Measurements from ENCODE around the gene SLCO2B1. TPM values are rescaled to one million over a fixed set of nuclear protein-coding genes. Genes with fewer than 3 reads are reported as not detected.
A peak's percentile ranks its signal among the peaks of the same experiment; 100 is the strongest.

Gene SLCO2B1
- total and polyA plus RNA-seq, 2 donors from 2014 or later: 8.9 to 117 TPM

- Histone ChIP-seq H3K9ac (ENCODE audit: low read length in 3 of 3) (no peak overlapping the region), H3K36me3 (ENCODE audit: control insufficient read depth in 2 of 3, insufficient read depth in 3 of 3, low read length in 3 of 3) (no peaks in the 10 kb centered on the region), H3K4me1 (ENCODE audit: control insufficient read depth in 2 of 3, insufficient read depth in 2 of 3, low read depth in 1 of 3, low read length in 3 of 3) (peaks cover 0 to 3% (median 0%) of the 10 kb centered on the region in 3 donors), H3K27me3 (ENCODE audit: control insufficient read depth, insufficient read depth, low read length) (no peaks in the 10 kb centered on the region), H3K4me3 (ENCODE audit: low read length in 3 of 3) (peak overlapping the region in 1 of 3 donors; percentile 35), H3K27ac (ENCODE audit: low read depth in 2 of 2, low read length in 2 of 2) (peak overlapping the region in 1 of 2 donors; percentile 20), H3K9me3 (ENCODE audit: control insufficient read depth in 2 of 3, insufficient read depth in 1 of 3, low read length in 3 of 3) (no peaks in the 10 kb centered on the region)
- FAIRE-seq (no peak), DNase-seq (no peak)
- intact Hi-C loops (cut with DNase I): no loop called here
- no peak for TF ChIP-seq CTCF (IDR thresholded peaks at IDR 0.05; ENCODE audit: borderline replicate concordance, extremely low read depth, insufficient read depth)
Measured at GRCh38 chr11:75152651-75153427, 1.9 kb downstream of the SLCO2B1 start.

GRCh38 chr11:75154646-75155569 lies 4.0 kb downstream of the SLCO2B1 start:
- DNase-seq (peak in 3 of 5 donors; percentile 25 to 87 (median 49)), FAIRE-seq (no peak)
- no peak overlapping the region for H3K9ac ChIP-seq (ENCODE audit: low read length in 3 of 3)
- H3K4me1 ChIP-seq (ENCODE audit: control insufficient read depth in 2 of 3, insufficient read depth in 2 of 3, low read depth in 1 of 3, low read length in 3 of 3): peaks cover 0 to 11% (median 4%) of the 10 kb centered on the region in 3 donors
- H3K9me3 ChIP-seq (ENCODE audit: control insufficient read depth in 2 of 3, insufficient read depth in 1 of 3, low read length in 3 of 3): no peaks in the 10 kb centered on the region
- no peak overlapping the region for H3K4me3 ChIP-seq (ENCODE audit: low read length in 3 of 3)
- H3K27me3 ChIP-seq (ENCODE audit: control insufficient read depth, insufficient read depth, low read length): no peaks in the 10 kb centered on the region
- no peak for TF ChIP-seq CTCF (IDR thresholded peaks at IDR 0.05; ENCODE audit: borderline replicate concordance, extremely low read depth, insufficient read depth)
- peak overlapping the region in 1 of 2 donors; percentile 25 for H3K27ac ChIP-seq (ENCODE audit: low read depth in 2 of 2, low read length in 2 of 2)
- H3K36me3 ChIP-seq (ENCODE audit: control insufficient read depth in 2 of 3, insufficient read depth in 3 of 3, low read length in 3 of 3): no peaks in the 10 kb centered on the region
- intact Hi-C loops (cut with DNase I): no loop called here

GRCh38 chr11:75155570-75156422 lies 4.9 kb downstream of the SLCO2B1 start:
- H3K4me3 ChIP-seq (ENCODE audit: low read length in 3 of 3): no peak overlapping the region
- H3K9ac ChIP-seq (ENCODE audit: low read length in 3 of 3): no peak overlapping the region
- H3K27me3 ChIP-seq (ENCODE audit: control insufficient read depth, insufficient read depth, low read length): no peaks in the 10 kb centered on the region
- no peak overlapping the region for H3K27ac ChIP-seq (ENCODE audit: low read depth in 2 of 2, low read length in 2 of 2)
- no peaks in the 10 kb centered on the region for H3K36me3 ChIP-seq (ENCODE audit: control insufficient read depth in 2 of 3, insufficient read depth in 3 of 3, low read length in 3 of 3)
- FAIRE-seq (no peak), DNase-seq (peak in 2 of 5 donors; percentile 35 to 56)
- peaks cover 0 to 13% (median 13%) of the 10 kb centered on the region in 3 donors for H3K4me1 ChIP-seq (ENCODE audit: control insufficient read depth in 2 of 3, insufficient read depth in 2 of 3, low read depth in 1 of 3, low read length in 3 of 3)
- TF ChIP-seq CTCF (IDR thresholded peaks at IDR 0.05; ENCODE audit: borderline replicate concordance, extremely low read depth, insufficient read depth): no peak
- no peaks in the 10 kb centered on the region for H3K9me3 ChIP-seq (ENCODE audit: control insufficient read depth in 2 of 3, insufficient read depth in 1 of 3, low read length in 3 of 3)
- intact Hi-C loops (cut with DNase I): no loop called here
